Astrocyte of the cerebellum (primary cell): ENCODE data around the gene PFKP.

Experiments
- DNase-seq: peaks from one replicate; pipeline ENCODE4 v3.0.0-alpha.2; 2011; ENCODE audit warnings: low read depth
- H3K4me3 ChIP-seq: 2 replicates; pipeline ENCODE4 v1.5.1; 2011; ENCODE audit warnings: mild to moderate bottlenecking, low read depth, low read length, moderate library complexity
- in situ Hi-C: cut with HindIII; loops from 2 replicates; pipeline ENCODE4 v1.10.0; 2017; ENCODE audit warnings: low sequenced_read_pairs
- TF ChIP-seq, protein P1 (sequence below): IDR thresholded peaks from 2 replicates; pipeline ENCODE4 v1.5.1; 2012; ENCODE audit warnings: low read length, low read depth, moderate library complexity, mild to moderate bottlenecking; ENCODE audit errors: missing control alignments

Gene PFKP

GRCh38 chr10:3062502-3063186 lies 4.7 kb upstream of the PFKP start:
- TF ChIP-seq, protein P1, sequence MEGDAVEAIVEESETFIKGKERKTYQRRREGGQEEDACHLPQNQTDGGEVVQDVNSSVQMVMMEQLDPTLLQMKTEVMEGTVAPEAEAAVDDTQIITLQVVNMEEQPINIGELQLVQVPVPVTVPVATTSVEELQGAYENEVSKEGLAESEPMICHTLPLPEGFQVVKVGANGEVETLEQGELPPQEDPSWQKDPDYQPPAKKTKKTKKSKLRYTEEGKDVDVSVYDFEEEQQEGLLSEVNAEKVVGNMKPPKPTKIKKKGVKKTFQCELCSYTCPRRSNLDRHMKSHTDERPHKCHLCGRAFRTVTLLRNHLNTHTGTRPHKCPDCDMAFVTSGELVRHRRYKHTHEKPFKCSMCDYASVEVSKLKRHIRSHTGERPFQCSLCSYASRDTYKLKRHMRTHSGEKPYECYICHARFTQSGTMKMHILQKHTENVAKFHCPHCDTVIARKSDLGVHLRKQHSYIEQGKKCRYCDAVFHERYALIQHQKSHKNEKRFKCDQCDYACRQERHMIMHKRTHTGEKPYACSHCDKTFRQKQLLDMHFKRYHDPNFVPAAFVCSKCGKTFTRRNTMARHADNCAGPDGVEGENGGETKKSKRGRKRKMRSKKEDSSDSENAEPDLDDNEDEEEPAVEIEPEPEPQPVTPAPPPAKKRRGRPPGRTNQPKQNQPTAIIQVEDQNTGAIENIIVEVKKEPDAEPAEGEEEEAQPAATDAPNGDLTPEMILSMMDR: no peak
- no peak for DNase-seq
- no peak overlapping the region for H3K4me3 ChIP-seq
- in situ Hi-C loops: no loop called here

DNA sequence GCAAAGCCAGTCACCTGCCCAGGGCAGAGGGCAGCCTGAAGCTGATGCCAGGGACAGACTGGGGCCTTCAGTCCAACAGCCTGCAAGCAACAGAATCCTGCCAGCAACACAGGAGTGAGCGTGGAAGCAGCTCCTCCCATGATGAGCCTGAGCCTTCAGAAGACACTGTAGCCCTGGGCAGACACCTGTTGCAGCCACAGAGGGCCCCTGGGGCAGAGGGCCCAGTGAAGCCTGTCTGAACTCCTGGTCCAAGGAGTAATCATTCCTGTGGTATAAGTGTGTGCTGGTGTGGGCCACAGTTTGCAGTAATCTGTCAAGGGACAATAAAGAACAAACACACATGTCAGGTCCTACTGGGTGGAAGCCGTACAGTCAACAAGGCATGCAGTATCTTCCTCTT lies 2.9 kb upstream of the PFKP start:
- in situ Hi-C loops: no loop called here
- no peak overlapping the region for H3K4me3 ChIP-seq
- TF ChIP-seq, protein P1: no peak
- no peak for DNase-seq

DNA sequence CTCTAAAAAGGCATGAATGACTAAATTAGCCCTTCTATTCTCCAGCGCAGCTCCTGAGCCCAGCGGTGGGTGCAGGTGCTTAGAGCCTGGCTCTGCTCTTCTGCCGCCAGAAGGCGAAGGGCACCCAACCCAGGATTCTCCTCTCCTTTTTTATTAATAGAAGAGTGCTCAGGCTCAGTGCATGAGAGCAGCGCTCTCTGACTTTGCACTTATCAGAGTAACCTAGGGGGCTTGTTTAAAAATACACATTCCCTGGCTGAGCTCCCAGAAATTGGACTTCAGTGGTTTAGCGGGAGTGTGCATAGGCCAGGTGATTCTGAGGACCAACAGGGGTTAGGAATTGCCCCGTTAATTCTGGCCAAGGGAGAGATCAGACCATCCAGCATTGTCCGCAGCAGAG lies 1.7 kb upstream of the PFKP start:
- H3K4me3 ChIP-seq: no peak overlapping the region
- in situ Hi-C loops: no loop called here
- TF ChIP-seq, protein P1: no peak
- DNase-seq: no peak

DNA sequence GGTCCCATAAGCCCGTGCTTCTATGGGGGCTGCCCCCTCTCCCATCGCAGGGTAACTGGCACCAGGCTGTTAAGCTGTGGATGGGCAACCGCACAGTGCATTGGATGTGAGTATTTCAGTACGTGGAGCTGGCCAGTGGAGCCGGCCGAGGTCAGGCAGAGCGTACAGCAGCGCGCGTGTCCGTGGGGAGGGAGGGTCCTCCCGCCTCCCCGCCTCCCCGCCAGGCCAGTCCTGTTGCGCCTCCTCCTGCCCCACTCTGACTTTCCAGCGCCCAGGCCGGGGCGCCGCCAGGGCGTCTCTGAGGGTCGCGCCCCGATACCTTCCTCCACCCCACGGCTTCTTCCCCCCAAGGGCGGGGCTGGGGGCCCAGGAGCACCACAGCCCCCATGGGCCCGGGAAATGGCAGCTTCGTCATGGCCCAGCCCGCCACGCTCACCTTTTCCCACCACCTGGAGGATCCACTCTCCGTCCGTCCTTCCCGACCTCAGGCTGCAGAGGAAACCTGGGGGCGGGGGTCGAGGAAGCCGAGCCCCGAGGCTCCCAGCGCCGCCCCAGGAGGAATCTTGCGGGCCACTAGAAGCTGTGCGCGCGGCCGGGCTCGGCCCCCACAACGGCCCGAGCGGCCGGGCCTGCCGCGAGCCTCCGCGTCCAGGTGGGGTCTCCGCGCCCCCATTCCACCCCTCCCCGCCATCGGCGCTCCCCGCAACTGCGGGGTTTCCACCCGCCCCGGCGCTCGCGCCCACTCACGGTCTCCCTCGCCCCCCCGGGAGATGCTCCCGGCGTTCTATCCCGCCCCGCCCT lies 831 bp upstream of the PFKP start:
- peak overlapping the region; percentile 75 for H3K4me3 ChIP-seq
- DNase-seq: no peak
- in situ Hi-C loops: no loop called here
- TF ChIP-seq, protein P1: no peak

DNA sequence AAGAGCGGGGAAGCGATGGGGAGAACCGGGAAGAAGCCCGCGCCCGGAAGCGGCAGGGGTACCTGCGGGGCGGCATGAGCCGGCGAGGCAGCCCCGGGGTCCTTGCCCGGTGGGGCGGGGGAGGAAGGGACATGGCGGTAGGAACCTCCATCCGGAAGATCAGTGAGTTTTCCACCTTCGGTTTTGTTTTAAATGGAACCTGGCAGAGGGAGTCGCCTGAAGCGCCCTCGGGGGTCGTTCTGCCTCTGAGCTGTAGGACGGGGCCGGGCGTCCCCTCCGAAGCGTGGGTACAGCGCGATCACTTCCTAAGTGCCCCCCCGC lies 471 bp downstream of the PFKP start:
- TF ChIP-seq, protein P1: no peak
- no peak for DNase-seq
- in situ Hi-C loops: no loop called here
- peak overlapping the region; percentile 75 for H3K4me3 ChIP-seq

GRCh38 chr10:3068201-3068967 lies 1.0 kb downstream of the PFKP start:
- peak; percentile 33 for DNase-seq
- peak overlapping the region; percentile 75 for H3K4me3 ChIP-seq
- in situ Hi-C loops: no loop called here
- TF ChIP-seq, protein P1: peak; percentile 46
